K562 treated with DMSO at 1 percent for 24 hours (cell line): Measurements from ENCODE around the gene CLDN20. TPM values are rescaled to one million over a fixed set of nuclear protein-coding genes. Genes with fewer than 3 reads are reported as not detected.

Experiments
- total RNA-seq: library from RNA; unstranded; fragments of 300-600 nt; gene quantifications from 2 replicates; pipeline ENCODE4 v1.2.3, GENCODE V29; 2022; ENCODE audit warnings: low read depth; ENCODE audit not compliant: insufficient read depth

CLDN20 gene
- total RNA-seq: not detected in 2 replicates

DNA sequence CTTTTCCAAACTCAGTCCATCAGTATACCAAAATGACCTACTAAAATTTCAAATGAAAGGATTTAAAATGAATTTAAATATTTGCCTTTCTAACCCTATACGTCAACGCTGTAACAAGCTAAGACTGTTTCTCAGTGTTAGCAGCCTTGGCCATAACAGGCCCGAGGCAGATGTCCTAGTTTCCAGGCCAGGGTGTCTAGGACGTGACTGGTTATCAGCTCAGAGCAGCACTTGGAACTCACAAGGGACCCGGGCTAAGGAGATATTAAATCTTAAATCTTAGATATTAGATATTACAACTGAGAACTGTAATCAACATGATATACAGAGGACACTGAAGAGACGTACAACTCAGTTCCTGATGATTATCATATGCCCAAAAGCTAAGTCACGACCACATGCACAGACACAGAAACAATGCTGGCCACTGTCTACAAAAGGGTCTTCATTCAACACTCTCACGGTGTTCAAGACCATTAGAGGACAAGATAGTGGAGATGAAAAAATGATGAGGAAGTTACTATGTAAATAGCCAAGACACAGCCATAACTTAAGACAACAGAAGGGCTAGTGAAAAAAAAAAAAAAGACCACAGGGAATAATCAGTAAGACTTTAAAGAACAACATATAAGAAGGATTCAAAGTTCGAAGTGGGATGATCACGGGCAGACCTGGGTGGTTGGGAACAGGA lies at the start of gene CLDN20:
CLDN20 (plus strand) TSS at position 641 of the 691 bp plus-strand sequence. CDS start 11,707 bp downstream, outside the sequence.

DNA sequence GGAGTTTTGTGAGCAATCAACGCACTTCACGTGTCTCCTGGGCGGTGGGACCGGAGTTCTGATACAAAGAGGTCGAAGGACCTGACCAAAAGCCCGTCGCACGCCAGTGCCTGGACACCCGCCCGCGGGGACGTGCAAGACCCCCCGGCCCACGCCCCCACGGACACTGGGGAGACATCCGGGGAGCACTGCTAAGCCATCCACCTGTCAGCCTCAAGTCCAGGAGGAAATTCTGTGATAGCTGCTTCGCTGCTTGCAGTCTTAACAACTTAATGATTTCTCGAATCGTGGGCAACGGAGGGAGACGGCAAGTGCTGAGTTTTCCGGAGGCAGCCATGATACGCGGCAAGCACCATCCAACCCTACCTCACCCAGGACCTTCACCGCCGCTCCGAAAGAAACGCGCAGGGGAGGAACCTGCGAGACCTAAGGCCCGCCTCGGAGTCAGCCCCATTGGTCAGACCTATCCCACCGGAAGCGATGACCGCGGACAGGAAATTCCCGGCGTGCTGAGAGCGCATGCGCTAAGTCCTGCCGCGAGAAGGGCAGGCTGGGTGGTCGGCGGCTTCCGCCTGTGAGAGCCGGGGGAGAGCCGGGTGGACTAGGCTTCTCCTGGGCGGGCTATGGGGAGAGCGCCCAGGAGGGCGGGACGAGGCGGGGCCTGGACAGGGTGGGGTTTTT lies 50.4 kb downstream of the CLDN20 start, which contains the start of gene TFB1M:
TFB1M (minus strand) TSS at position 393 of the 681 bp plus-strand sequence; CDS start at position 337, 56 bp downstream.

Other genes with a start within 250 kb of the CLDN20 start
- 13.3 and 16.3 TPM in 2 replicates for gene TFB1M, start 50.5 kb downstream of the CLDN20 start, total RNA-seq
- not detected in 2 replicates for gene NOX3, start 191.8 kb downstream of the CLDN20 start, total RNA-seq